Large intestine (tissue), 3 donors: Measurements from ENCODE around the gene PSMB4. TPM values are rescaled to one million over a fixed set of nuclear protein-coding genes. Genes with fewer than 3 reads are reported as not detected.
"Not testable (repeated sequence)": the region's sequence is repeated elsewhere in the genome, so short reads cannot be mapped to it uniquely, and the experiment has no call there.

Experiments
- DNase-seq, 2 donors: peaks; one replicate each; pipeline versions ENCODE4 v3.0.0 to v3.0.0-alpha.2; 2013
- H3K27ac ChIP-seq: one replicate; pipeline ENCODE4 v1.5.1; 2013; ENCODE audit warnings: low read length
- H3K27me3 ChIP-seq: 2 replicates; pipeline ENCODE4 v1.6.1; 2013; ENCODE audit warnings: low read length; ENCODE audit not compliant: control insufficient read depth, insufficient read depth
- H3K36me3 ChIP-seq: 2 replicates; pipeline ENCODE4 v1.6.1; 2013; ENCODE audit warnings: low read length; ENCODE audit not compliant: control insufficient read depth, insufficient read depth
- H3K4me1 ChIP-seq: one replicate; pipeline ENCODE4 v1.6.1; 2013; ENCODE audit warnings: low read length; ENCODE audit not compliant: control insufficient read depth, insufficient read depth
- H3K4me3 ChIP-seq: one replicate; pipeline ENCODE4 v1.5.1; 2013; ENCODE audit warnings: low read length
- H3K9me3 ChIP-seq: one replicate; pipeline ENCODE4 v1.6.1; 2013; ENCODE audit warnings: mild to moderate bottlenecking, low read depth, low read length, moderate library complexity; ENCODE audit not compliant: control insufficient read depth
- WGBS: methylation state at CpG from one replicate; pipeline ENCODE4 v1.1.5; 2013; ENCODE audit warnings: low lambda C conversion rate; ENCODE audit not compliant: insufficient coverage; 5-methylcytosine and 5-hydroxymethylcytosine counted together
- polyA plus RNA-seq: library from polyadenylated mRNA; unstranded; fragments of 120-200 nt; gene quantifications from one replicate; pipeline ENCODE4 v1.2.1, GENCODE V29; 2013

The PSMB4 gene
- polyA plus RNA-seq, 1 donor, result 234 TPM

- DNase-seq, result no peak
- WGBS, result 100% methylated on average over 2 of the region's 13 CpGs
- H3K27ac ChIP-seq, result no peak overlapping the region
- no peaks in the 10 kb centered on the region for H3K9me3 ChIP-seq
- no peaks in the 10 kb centered on the region for H3K27me3 ChIP-seq
- H3K4me3 ChIP-seq, result no peak overlapping the region
- peaks cover 82% of the 10 kb centered on the region for H3K36me3 ChIP-seq
- peaks cover 10% of the 10 kb centered on the region for H3K4me1 ChIP-seq
Measured at GRCh38 chr1:151405187-151405951, 6.0 kb downstream of the PSMB4 start.

GRCh38 chr1:151406176-151406575, 6.8 kb downstream of the PSMB4 start:
- H3K9me3 ChIP-seq, result no peaks in the 10 kb centered on the region
- no peak for DNase-seq
- H3K4me1 ChIP-seq, result peaks cover 5% of the 10 kb centered on the region
- peaks cover 82% of the 10 kb centered on the region for H3K36me3 ChIP-seq
- no peak overlapping the region for H3K4me3 ChIP-seq
- WGBS, result 93% methylated on average over 3 of the region's 8 CpGs
- no peak overlapping the region for H3K27ac ChIP-seq
- H3K27me3 ChIP-seq, result no peaks in the 10 kb centered on the region

GRCh38 chr1:151407304-151407703, 7.9 kb downstream of the PSMB4 start:
- no CpG with 5 or more reads among the region's 3 CpGs for WGBS
- Histone ChIP-seq H3K27ac (no peak overlapping the region), H3K27me3 (no peaks in the 10 kb centered on the region), H3K4me3 (no peak overlapping the region), H3K36me3 (peaks cover 82% of the 10 kb centered on the region), H3K4me1 (peaks cover 5% of the 10 kb centered on the region), H3K9me3 (no peaks in the 10 kb centered on the region)
- no peak for DNase-seq

GRCh38 chr1:151408891-151409290, 9.5 kb downstream of the PSMB4 start:
- no peaks in the 10 kb centered on the region for H3K4me1 ChIP-seq
- H3K4me3 ChIP-seq, result no peak overlapping the region
- no peaks in the 10 kb centered on the region for H3K9me3 ChIP-seq
- no peak for DNase-seq
- no peaks in the 10 kb centered on the region for H3K27me3 ChIP-seq
- peaks cover 84% of the 10 kb centered on the region for H3K36me3 ChIP-seq
- no peak overlapping the region for H3K27ac ChIP-seq

- no peak overlapping the region for H3K27ac ChIP-seq
- H3K36me3 ChIP-seq, result peaks cover 77% of the 10 kb centered on the region
- no peak overlapping the region for H3K4me3 ChIP-seq
- DNase-seq, result no peak
- H3K4me1 ChIP-seq, result no peaks in the 10 kb centered on the region
- H3K27me3 ChIP-seq, result no peaks in the 10 kb centered on the region
- no peaks in the 10 kb centered on the region for H3K9me3 ChIP-seq
- 70% methylated on average over 2 of the region's 2 CpGs for WGBS
Measured at GRCh38 chr1:151411884-151412283, 12.5 kb downstream of the PSMB4 start.

GRCh38 chr1:151416231-151416630, 16.9 kb downstream of the PSMB4 start:
- 100% methylated on average over 3 of the region's 4 CpGs for WGBS

GRCh38 chr1:151418081-151418480, 18.7 kb downstream of the PSMB4 start:
- peaks cover 66% of the 10 kb centered on the region for H3K36me3 ChIP-seq
- H3K4me3 ChIP-seq, result no peak overlapping the region
- DNase-seq, result no peak
- H3K9me3 ChIP-seq, result no peaks in the 10 kb centered on the region
- no peaks in the 10 kb centered on the region for H3K4me1 ChIP-seq
- H3K27me3 ChIP-seq, result no peaks in the 10 kb centered on the region
- WGBS, result no CpG with 5 or more reads among the region's 3 CpGs
- H3K27ac ChIP-seq, result no peak overlapping the region

More at GRCh38 chr1:151416231-151416630, 16.9 kb downstream of the PSMB4 start:
- no peaks in the 10 kb centered on the region for H3K27me3 ChIP-seq
- no peaks in the 10 kb centered on the region for H3K4me1 ChIP-seq
- H3K9me3 ChIP-seq, result no peaks in the 10 kb centered on the region
- no peak overlapping the region for H3K27ac ChIP-seq
- no peak overlapping the region for H3K4me3 ChIP-seq
- no peak for DNase-seq
- H3K36me3 ChIP-seq, result peaks cover 68% of the 10 kb centered on the region

GRCh38 chr1:151419819-151420218, 20.4 kb downstream of the PSMB4 start:
- Histone ChIP-seq H3K4me1 (no peaks in the 10 kb centered on the region), H3K27ac (no peak overlapping the region), H3K9me3 (no peaks in the 10 kb centered on the region), H3K4me3 (no peak overlapping the region), H3K36me3 (peaks cover 70% of the 10 kb centered on the region), H3K27me3 (no peaks in the 10 kb centered on the region)
- WGBS, result no CpG with 5 or more reads among the region's 5 CpGs
- no peak for DNase-seq

GRCh38 chr1:151425103-151425502, 25.7 kb downstream of the PSMB4 start:
- no peaks in the 10 kb centered on the region for H3K27me3 ChIP-seq
- H3K4me1 ChIP-seq, result no peaks in the 10 kb centered on the region
- H3K27ac ChIP-seq, result no peak overlapping the region
- H3K36me3 ChIP-seq, result peaks cover 74% of the 10 kb centered on the region
- no CpG with 5 or more reads among the region's 2 CpGs for WGBS
- H3K9me3 ChIP-seq, result no peaks in the 10 kb centered on the region
- no peak overlapping the region for H3K4me3 ChIP-seq
- no peak for DNase-seq

GRCh38 chr1:151428068-151428467, 28.7 kb downstream of the PSMB4 start:
- Histone ChIP-seq H3K9me3 (no peaks in the 10 kb centered on the region), H3K4me1 (no peaks in the 10 kb centered on the region), H3K4me3 (no peak overlapping the region), H3K27ac (no peak overlapping the region), H3K36me3 (peaks cover 64% of the 10 kb centered on the region), H3K27me3 (no peaks in the 10 kb centered on the region)
- no peak for DNase-seq
- WGBS, result no CpG with 5 or more reads among the region's 7 CpGs

- no CpG with 5 or more reads among the region's 5 CpGs for WGBS
- H3K27me3 ChIP-seq, result not testable (repeated sequence)
Measured at GRCh38 chr1:151433827-151434226, 34.5 kb downstream of the PSMB4 start.

More at GRCh38 chr1:151433827-151434226, 34.5 kb downstream of the PSMB4 start:
- not testable (repeated sequence) for H3K4me3 ChIP-seq, H3K27ac ChIP-seq, H3K4me1 ChIP-seq, DNase-seq, H3K9me3 ChIP-seq
- H3K36me3 ChIP-seq, result peaks cover 30% of the 10 kb centered on the region
